Esophagus squamous epithelium (tissue), 4 donors: ENCODE data around the gene PDZRN3.

Experiments
- CTCF ChIP-seq, 6 experiments: fragments of 450-650 bp in 4 of 6; fragments of 200-600 bp in 2 of 6; sonication (generic) in 2 of 6; IDR thresholded peaks; one replicate each; pipeline ENCODE4 v1.5.1; 2016 to 2019; ENCODE audit warnings: antibody characterized with exemption in 6 of 6, mild to moderate bottlenecking in 4 of 6, moderate library complexity in 4 of 6
- POLR2A ChIP-seq, 4 donors: fragments of 450-650 bp; IDR thresholded peaks; one replicate each; pipeline ENCODE4 v1.6.1; 2017; ENCODE audit warnings: antibody characterized with exemption in 4 of 4, mild to moderate bottlenecking in 4 of 4, moderate library complexity in 3 of 4

GRCh38 chr3:73601011-73601410 is 23.7 kb downstream of the PDZRN3 start:
- TF ChIP-seq CTCF (IDR thresholded peaks at IDR 0.05) (no peak), POLR2A (IDR thresholded peaks at IDR 0.05) (no peak)
